Stimulated activated CD8-positive, alpha-beta memory T cell treated with anti-CD3 and anti-CD28 coated beads, Interleukin-4, amount 100 ng/mL, for 1 hour (primary cell): ENCODE data around the gene RAB32.
"Not testable (repeated sequence)": the region's sequence is repeated elsewhere in the genome, so short reads cannot be mapped to it uniquely, and the experiment has no call there.

Experiments
- DNase-seq, 2 donors: peaks; one replicate each; pipeline ENCODE4 v3.0.0-alpha.2; 2020; ENCODE audit warnings: low read depth in 2 of 2, low spot score in 1 of 2

RAB32 gene

DNA sequence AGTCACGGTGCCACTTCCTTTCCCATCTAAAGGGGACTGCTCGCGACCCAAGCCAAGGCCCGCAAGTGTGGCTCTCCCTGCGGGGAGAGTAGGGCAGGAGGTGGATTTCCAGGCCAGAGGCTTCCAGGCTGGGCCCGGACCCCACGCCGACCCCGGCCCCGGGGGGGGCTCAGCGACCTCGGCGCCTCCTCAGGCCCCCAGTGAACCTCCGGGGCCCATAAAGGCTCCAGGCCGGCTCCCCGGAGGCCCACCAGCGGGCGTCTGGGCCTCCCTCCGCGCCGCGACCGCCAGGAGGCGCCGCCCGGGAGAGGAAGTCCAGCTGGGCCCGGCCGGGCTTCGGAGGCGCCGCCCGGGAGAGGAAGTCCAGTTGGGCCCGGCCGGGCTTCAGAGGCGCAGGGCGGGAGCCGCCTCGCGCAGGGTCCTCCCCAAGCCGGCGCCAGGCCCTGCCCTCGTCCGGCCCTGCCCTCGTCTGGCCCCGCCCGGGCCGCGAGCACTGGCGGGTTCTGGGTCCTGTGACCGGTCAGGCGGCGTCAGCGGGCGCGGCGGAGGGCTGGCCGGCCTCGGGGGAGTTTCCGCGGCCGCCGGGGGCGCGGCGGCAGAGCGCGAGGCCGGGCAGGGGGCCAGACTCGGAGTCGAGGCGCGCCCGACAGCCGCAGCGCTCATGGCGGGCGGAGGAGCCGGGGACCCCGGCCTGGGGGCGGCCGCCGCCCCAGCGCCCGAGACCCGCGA lies at the start of gene RAB32:
RAB32 (plus strand) TSS at position 623 of the 729 bp plus-strand sequence; CDS start at position 662, 39 bp downstream.
- DNase-seq = no peak

DNA sequence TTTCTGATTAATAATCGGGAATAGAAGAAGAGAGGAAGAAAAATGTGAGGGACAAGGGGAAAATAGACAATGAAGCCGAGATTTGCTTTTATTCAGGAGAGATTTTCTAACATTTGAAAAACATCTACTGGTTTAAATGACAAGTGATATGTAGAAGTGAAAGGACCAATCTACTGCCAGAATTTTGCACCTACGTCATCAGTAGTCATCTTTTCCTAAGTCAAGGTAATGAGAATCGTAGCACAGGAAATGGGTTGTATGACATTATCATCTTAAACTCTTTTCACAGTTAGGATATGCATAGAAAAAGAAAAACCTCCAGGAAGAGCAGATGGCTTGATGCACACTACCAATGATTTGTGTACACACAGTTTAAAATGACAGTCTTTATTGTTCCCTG lies 45.3 kb upstream of the RAB32 start:
- no peak for DNase-seq

DNA sequence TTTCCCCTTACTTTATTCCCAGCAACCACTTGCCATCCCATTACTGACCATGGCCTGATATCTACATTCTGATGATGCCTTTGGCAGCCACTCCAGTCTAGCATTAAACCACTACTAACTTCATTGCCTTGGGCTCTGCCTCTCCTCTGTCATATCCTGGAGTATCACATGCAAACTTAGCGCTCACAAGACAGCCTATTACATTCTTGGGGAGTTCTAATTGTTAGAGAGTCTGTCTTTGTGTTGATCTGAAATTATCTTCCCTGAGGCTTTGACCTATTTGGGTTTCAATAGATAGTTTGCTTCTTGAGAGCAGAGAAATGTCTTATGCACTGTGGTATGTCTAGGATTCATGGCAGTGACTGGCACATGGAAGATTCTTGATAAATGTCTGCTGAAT lies 40.5 kb upstream of the RAB32 start:
- DNase-seq = no peak

DNA sequence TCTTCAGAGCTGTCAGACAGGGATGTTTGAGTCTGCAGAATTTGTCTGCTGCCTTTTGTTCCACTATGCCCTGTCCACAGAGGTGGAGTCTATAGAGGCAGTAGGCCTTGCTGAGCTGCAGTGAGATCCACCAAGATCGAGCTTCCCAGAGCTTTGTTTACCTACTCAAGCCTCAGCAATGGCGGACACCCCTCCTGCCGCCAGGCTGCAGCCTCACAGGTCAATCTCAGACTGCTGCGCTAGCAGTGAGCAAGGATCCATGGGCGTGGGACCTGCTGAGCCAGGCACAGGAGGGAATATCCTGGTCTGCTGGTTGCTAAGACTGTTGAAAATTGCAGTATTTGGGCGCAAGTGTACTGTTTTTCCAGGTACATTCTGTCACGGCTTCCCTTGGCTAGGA lies 28.4 kb upstream of the RAB32 start:
- no peak for DNase-seq

DNA sequence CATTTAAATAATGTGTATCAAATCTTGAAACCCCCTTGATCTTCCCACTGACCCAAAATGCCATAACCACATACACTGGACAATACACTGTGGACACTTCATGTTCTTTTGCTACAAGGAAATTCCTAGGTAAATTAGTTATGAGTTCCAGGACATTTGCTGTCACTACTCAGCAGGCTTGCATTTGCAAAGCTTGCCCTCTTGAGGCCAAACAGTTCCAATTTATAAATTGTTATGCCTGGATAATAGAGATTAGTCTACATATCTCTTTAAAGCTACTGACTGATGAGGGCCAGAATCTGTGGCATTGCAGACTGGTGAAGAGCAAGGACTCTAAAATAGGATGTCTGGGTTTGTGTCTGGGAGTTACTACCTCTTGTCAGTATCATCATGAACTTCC lies 17.4 kb upstream of the RAB32 start:
- no peak for DNase-seq

DNA sequence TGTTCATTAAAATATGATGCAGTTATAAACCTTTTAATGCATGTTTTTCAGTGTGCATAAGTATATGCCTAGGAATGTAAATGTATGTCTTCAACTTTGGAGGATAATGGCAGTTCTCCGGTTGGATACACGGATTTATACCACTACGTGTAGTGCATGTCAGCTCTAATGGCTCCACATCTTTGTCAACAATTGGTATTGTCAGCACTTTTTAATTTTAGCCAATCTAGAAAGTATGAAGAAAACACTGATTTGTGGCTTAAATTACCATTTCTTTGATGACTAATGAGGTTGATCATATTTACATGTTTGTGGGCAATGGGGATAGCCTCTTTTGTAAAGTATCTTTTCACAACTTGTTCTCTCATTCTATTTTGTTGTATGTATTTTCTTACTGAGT lies 10.9 kb upstream of the RAB32 start:
- DNase-seq = no peak

DNA sequence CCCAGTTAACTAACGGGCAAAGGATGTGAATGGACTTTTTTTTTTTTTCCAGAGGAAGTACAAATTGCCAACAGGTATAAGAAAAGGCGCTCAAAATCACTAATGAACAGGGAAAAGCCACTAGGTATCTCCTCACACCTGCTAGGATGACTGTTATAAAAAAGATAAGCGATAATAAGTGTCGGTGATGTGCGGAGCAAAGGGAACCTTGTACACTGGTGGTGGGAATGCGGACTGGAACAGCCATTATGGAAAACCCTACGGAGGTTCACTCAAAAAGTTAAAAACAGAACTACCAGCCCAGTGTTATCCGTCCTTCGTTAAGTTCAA lies 787 bp upstream of the RAB32 start:
- DNase-seq = no peak

DNA sequence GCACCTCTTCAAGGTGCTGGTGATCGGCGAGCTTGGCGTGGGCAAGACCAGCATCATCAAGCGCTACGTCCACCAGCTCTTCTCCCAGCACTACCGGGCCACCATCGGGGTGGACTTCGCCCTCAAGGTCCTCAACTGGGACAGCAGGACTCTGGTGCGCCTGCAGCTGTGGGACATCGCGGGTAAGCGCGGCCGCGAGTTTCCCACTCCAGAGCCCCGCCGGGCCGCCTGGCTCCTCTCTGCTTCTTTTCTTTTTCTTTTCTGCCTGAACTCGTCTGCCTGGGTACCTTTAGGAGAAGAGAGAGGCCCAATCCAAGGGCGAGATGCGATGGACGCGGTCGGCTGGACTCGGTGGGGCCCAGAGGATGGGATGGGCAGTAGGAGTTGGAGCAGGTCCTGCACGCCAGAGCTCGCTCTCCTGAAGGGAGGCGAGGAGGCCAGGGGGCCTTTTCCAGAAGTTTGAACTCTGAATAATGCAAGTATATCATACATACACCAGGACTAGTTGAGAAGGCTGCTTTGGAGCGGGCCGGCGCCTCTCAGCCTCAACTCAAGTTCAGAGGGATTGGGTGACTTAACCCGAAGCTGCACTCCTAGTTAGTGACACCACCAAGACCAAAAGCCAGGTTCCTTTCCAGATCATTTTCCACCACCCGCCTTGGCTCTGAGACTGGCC lies 445 bp downstream of the RAB32 start:
- no peak for DNase-seq

DNA sequence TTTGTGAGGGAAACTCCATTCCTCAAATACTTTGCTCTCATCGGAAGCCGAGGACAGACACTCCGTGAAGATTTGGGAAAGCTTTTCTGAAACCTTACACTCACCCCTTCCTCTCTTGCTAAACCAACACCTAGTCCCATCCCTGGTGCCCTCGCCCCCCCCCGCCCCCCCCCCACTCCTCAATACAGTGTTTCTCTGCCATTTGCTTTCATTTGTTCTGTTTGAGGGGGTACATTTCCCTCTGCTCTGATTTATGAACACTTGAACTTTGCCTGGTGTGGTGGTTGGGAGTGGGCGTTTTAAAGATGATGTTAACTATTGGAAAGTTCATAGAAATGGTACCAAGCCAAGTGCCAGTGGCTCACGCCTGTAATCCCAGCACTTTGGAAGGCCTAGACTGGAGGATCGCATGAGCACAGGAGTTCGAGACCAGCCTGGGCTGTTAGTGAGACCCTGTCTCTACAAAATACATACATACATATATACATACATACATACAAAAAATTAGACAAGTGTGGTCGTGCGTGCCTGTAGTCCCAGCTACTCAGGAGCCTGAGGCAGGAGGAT lies 1.1 kb downstream of the RAB32 start:
- DNase-seq = no peak

DNA sequence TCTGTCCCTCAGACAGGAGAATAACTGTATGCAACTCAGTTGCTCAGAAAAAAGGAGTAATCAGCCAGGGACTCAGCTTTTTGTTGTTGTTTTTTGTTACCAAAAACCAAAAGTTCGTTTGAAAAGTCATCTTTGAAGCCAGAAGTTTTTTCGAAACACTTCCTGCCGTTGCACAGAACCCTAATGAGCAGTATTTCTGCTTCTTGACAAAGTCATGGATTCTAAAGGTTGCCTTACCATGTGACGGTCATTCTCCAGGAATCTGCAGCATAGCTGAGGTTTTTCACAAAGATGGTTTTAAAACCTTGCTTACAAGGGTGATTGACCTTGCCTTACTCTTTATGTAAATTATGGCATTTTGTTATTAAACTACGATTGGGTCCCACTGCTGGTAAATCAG lies 1.9 kb downstream of the RAB32 start:
- DNase-seq = no peak

DNA sequence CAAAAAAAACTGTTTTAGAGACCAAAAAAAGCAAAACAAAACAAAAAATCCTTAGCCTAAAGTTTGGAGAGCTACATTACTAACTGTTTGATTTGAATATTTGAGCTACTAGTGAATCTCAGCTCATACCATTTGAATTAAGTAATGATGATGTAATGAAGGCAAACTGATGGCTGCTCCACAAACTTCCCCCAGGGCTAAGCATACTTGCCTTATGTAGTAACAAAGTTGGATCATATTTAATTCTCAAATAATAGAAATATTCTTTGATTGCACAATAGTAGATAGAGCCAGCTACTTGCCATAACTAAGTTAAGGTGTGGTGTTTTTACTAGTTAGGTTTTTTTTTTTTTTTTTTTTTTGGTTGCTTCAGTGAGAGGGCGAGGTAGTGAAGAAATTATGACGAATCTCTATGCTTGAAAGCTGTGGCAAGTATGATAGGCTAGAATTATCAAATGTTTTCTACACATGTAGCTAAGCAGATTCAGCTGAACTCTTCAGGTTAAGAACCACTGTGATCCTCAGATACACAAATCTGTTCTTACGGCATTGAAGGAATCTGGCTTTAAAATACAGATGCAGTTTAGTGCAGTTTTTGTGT lies 2.9 kb downstream of the RAB32 start:
- DNase-seq = no peak

DNA sequence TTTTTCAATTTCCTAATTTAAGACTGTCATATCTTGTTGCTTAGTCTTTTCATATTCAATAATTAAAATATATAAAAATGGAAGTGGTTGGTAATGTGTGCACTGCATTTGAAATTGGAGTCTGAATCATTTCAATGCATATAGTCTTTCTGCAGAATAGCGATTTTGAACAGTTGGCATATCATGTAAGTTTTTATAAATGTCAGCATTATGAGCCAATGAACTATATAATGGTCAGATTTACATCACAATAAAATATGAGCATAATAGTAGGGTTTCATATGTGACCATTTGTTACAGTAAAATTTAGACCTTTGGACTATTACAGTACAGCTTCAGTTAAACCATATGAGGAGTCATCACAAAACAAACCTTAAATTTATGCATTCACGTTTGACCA lies 4.3 kb downstream of the RAB32 start:
- DNase-seq = no peak

DNA sequence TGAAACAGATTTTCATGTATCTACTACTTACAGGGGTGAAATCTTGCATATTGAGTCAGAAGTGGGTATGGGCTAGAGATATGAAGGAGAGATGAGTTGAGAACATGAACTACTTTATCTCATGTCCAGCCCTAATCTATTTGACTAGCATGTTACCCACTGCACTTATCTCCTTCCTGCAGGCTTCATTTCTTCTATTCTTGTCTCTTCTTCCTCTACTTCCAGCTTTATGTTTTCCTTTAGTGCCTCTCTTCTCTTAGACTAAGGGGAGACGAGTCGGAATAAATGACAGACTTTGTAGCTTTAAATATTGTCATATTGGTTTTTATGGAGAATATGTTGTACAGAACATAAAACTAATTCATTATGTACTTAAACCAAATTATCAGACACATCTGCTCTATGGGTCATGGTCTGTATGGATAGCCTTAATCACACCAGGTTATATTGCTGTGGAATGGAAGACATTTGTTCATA lies 5.3 kb downstream of the RAB32 start:
- DNase-seq = no peak

DNA sequence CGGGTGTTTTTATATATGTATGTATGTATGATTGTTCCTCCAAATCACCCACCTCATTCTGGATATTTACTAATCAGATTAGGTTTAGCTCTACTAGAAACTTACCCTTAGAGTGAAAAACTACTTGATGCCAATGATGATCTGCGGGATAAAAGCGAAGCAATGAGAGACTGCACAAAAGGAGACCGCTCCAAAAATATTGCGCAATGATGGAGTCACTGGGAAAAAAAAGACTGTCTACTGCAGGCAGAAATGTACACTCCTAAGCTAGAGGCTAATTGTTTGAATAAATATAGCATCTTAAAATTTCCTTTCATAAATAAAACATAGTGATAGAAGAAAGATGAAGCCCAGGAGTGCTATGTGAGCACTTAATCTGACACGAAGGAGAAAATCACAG lies 7.3 kb downstream of the RAB32 start:
- no peak for DNase-seq

DNA sequence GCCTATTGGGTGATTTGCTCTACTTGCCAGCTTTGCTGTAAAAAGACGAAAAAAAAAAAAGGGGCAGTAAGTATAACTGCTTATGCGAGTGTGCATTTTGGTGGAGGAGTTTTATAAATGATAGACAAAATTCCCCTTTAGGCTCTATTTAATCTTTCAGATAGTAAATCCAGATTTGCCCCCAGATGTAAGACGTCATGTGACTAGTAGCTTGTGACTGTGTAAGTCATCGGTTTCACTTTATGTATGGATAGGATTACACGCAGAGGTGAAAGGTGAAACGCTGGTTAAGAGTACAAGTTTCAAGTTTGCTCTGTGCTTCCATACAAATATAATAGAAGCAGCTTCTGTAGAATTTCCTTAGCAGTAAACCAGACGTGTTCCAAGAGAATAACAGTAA lies 7.9 kb downstream of the RAB32 start:
- no peak for DNase-seq

DNA sequence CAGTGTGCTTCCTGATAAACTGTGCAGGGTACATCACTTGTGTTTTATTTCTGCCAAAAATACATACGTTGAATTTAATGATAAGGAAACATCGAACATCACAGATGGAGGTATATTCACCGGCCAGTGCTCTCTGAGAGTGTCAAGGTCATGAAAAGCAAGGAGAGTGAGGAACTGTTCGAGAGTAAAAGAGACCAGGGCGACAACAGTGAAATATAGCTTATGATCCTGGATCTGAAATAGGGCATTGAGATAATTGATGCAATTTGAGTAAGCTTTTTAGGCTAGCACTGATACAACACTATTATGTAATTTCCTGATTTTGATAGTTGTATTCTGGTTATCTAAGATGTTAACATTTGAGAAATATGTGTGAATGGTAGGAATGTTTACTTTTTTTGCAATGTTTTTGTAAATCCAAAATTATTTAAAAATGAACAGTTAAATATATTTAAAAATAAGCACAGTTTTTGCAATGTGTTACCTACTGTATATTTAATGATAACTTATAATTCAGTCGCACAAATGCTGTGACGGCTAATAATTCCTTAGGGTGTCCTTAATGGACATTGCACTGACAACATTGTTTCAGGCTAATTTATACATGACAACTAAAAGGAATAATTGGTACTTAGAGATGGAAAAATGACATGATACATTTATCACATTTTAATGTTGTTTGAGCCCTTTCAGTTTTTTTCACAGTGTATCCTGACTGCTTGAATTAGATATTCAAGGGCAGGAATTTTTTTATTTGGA lies 9.9 kb downstream of the RAB32 start:
- DNase-seq = no peak

DNA sequence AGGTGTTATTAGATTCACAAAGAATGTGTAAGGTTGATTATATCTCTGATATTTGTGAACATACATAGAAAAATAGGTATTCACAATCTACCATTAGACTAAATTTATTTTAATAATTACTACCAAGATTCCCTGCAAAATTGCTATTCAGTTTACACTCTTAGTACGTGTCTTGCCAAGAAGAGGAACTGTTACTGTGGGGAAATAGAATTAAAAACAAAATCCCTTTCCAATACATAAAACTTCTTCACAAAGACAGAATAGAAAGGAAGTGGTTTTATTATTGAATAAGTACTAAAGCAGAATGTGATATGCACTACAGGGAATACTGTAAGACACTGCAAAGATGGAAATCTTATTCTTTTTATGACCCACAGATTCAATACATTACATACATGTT lies 17.0 kb downstream of the RAB32 start:
- no peak for DNase-seq

DNA sequence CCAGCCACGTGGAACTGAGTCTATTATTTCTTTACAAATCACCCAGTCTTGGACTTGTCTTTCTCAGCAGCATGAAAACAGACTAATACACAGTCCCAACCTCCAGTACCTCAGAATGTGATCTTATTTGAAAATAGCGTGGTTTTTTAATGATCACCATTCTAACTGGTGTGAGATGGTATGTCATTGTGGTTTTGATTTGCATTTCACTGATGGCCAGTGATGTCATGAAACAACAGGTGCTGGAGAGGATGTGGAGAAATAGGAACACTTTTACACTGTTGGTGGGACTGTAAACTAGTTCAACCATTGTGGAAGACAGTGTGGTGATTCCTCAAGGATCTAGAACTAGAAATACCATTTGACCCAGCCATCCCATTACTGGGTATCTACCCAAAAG lies 23.0 kb downstream of the RAB32 start:
- DNase-seq = not testable (repeated sequence)

DNA sequence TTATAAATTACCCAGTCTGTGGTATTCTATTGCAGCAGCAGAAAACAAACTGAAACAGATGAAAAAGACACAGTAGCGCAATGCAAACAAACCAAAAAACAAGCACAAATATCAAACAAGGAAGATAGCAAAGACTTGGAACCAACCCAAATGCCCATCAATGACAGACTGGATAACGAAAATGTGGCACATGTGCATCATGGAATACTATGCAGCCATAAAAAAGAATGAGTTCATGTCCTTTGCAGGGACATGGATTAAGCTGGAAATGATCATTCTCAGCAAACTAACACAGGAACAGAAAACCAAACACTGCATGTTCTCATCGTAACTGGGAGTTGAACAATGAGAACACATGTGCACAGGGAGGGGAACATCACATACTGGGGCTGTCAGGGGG lies 25.0 kb downstream of the RAB32 start:
- not testable (repeated sequence) for DNase-seq

DNA sequence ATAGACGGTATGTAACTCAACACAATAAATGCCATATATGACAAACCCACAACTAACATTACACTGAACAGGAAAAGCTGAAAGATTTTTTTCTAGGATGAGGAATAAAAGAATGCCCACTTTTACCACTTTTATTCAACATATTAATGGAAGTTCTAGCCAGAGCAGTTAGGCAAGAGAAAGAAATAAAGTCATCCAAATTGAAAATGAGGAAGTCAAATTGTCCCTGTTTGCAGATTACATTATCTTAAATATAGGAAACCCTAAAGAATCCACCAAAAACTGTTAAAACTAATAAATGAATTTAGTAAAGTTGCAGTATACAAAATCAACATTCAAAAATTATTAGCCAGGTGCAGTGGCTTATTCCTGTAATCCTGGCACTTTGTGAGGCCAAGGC lies 30.6 kb downstream of the RAB32 start:
- DNase-seq = no peak

DNA sequence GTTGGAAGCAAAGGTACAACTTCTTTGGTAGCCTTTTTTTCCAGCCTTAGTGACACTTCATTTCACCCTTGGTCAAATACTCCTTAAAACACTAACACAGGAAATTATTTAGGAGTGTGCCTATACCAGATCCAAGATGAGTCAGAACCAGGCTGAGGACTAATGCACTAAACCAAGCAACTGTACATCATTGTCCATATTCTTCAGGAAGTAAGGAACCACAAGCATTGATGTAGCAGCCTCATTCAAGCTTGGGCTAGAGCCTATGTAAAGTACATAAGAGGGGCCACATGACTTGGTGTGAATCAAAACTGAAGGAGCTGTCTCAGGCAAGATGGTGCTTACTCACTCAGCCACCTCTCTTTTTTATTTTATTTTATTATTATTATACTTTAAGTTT lies 34.4 kb downstream of the RAB32 start:
- DNase-seq = no peak

DNA sequence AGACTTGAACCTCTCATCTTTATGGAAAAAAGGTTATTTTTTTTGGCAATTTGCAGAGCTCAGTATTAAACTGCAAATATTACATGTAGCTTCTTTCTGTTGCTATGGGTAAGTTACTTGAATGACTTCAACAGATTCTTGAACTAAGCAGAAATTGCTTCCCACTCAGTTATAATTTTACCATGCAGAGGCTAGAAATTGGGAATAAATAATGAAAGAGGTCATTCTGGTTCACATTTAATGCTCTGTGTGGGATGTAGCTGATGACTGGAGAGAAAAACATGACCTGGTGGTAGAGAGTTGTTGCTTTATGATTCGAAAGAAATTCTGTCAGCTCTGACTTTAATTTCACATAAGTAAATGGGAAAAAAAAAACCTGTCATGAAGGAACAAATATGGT lies 38.3 kb downstream of the RAB32 start:
- DNase-seq = no peak
